Measurements from ENCODE around the gene HOXA11. TPM values are rescaled to one million over a fixed set of nuclear protein-coding genes. Genes with fewer than 3 reads are reported as not detected.
A peak's percentile ranks its signal among the peaks of the same experiment; 100 is the strongest.

Gene HOXA11
- total RNA-seq, 1 donor from 2014 or later = not detected

DNA sequence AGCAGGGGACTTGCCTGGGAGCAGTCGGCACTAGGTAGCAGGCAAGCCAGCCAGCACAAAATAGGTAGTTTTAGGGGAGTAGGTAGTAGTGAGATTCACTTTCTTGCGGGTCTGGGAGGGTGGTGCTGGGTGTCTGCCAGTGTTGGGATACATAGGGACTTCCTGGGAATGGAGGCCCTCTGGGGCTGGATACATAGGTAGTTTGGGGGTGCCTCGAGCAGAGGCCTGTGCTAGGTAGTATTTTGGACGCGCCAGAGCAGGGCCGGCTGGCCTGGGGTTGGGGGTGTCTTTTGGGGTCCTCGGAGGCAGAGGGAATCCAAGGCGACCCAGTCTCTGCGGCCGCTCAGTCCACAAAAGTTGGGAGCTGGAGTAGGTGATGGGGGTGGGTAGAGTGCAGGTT lies 30.7 kb downstream of the HOXA11 start:
- DNase-seq (ENCODE audit: low spot score) = no peak
- intact Hi-C loops (cut with DNase I) = no loop called here

DNA sequence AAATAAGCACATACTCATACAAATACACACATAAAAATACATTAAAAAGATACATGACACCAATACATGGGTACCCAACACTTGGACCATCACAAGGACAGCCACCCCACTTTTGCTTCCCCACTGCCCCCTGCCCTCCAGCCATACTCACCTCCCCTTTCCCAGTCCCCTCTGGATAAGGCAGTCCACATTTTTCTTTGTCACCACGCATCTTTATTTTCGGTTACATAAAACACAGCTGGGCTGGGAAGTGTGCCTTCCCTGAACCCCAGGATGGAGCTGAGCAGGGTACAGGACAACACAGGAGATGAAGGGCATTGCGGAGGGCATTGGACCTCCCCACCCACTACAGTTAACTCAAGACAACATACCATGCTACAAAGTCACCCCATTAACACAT lies 31.5 kb downstream of the HOXA11 start:
- DNase-seq (ENCODE audit: low spot score) = no peak
- intact Hi-C loops (cut with DNase I) = no loop called here

DNA sequence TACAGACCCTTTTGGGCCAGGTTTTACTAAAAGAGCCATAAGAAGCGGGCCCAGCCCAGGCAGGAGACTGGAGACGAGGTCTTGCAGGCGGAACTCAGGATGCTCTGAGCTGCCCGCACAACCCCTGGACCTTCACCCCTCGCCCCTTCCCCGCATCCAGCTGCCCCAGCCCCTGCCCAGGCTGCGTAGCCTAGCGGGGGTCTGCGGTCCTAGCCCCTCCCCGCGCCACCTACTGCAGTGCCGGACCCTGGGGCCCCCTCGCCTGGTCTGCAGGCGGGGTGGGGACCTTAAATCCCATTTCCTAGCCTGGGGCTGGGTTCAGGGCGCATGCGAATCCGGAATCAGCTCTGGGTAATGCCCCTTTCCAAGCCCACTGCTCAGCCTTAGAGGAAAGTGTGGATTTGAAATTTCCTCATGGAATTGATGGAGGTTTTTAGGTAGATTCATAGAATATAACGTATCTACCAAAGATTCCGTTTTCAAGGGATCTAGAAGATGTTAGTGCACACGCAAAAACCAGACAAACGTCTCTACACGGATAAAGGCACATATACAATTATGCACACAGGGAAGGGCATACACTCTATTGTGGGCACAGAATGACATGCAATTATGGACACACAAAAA lies 32.1 kb downstream of the HOXA11 start:
- intact Hi-C loops (cut with DNase I) = no loop called here
- peak; percentile 44 for DNase-seq (ENCODE audit: low spot score)

DNA sequence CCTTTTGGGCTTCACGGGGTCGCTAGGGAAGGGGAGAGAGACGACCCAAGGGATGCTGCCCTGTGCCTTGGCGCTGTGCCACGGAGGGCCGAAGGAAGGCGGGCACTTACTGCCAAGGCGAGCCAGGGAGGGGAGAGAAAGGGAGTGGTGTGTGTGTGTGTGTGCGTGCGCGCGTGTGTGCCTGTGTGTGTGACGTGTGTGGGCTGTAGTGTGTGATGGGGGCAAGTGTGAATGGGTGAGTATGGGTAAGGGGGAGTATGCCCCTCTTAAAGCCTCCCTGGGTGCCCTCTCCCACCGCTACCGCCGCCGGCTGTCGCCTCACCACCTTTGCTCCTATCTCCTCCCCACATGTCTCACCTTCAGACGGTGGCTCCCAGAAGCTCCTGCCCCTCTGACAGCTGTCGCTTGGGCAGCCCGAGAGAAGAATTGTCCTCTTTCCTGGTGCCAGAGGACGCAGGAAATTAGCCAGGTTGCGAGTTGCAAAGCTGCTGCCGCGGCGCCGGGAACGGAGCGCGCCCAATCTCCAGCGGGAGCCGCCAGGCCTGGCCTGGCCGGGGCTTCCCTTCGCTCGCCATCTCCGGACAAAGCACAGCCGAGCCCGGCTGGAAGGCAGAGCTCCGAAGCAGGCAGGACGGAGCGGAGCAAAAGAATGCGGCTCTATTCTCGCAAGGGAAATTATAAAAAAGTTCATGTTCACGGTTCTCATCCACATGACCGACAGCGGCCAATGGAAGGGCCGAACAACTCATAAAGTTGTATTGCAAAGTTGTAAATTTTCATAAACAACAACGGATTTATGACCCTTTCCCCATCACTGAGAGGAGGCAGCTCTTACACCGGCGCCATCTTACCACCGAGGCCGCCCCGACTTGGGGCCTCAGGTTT lies 32.9 kb downstream of the HOXA11 start, which contains the start of gene HOXA3:
HOXA3 (minus strand) TSS at position 653 of the 885 bp plus-strand sequence. CDS start 41,943 bp downstream, outside the sequence.
- intact Hi-C loops (cut with DNase I) = no loop called here
- DNase-seq (ENCODE audit: low spot score) = peak; percentile 41

DNA sequence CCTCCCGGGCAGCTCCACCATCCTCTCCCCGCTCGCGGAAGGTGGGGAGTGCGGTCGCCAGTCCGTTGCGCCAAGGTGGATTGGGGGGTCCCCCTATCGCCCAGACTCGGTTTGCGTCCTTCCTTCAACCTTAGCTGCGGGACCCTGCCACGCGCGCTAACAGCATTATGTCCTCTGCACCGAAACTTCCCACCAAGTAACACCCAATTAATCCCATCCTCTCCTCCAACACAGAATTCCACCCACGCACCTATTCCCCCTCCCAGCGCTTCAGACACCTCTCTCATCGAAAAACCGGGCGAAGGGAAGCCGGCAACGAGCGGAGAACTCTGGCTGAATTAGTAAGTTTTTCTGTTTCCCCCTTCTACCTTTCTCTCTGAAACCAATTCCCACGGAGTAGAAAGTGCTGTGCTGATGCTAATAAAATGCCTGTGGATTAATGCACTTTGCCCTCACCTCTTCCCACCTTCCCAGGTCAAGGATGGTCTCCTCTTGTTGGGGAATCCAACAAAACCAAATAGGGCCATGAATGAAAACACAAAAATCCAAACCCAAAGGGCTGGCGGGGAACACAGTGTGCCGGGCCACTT lies 33.6 kb downstream of the HOXA11 start:
- intact Hi-C loops (cut with DNase I) = no loop called here
- DNase-seq (ENCODE audit: low spot score) = no peak

DNA sequence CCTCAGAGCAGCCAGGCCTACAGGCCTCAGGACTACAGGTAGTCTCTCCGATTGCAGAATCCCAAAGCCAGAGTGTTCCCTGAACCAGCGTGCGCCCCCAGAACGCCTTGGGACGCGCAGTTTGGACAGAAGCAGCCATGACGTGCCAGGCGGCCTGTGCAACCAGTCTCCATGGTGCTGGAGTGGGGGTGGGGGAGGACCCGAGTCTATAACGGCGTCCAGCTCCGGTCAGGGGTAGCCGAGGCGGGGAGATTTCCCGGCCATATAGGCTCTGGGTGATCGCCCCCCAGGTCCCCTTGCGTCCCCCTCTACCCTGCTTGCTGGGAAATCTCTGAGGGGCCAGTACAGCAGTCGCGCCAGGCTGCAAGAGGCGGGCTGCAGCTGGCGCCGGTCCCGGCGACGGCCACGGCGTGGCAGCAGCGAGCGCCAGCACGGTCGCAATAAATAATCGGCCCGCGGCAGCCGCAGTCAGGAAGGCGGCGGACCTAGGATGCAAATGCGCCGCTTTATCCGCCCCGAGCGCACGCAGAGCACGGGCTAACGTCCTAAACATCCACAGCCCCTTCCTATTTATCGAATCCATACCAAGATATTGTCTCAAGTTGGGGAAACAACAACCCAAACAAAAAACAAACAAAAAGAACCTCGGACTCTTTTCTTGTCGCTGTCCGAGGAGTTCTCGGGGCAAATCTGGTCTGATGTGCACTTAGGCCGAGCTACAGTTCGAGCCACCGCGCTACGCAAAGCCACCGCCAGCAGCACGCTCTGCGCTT lies 34.3 kb downstream of the HOXA11 start:
- intact Hi-C loops (cut with DNase I) = no loop called here
- peak; percentile 82 for DNase-seq (ENCODE audit: low spot score)

DNA sequence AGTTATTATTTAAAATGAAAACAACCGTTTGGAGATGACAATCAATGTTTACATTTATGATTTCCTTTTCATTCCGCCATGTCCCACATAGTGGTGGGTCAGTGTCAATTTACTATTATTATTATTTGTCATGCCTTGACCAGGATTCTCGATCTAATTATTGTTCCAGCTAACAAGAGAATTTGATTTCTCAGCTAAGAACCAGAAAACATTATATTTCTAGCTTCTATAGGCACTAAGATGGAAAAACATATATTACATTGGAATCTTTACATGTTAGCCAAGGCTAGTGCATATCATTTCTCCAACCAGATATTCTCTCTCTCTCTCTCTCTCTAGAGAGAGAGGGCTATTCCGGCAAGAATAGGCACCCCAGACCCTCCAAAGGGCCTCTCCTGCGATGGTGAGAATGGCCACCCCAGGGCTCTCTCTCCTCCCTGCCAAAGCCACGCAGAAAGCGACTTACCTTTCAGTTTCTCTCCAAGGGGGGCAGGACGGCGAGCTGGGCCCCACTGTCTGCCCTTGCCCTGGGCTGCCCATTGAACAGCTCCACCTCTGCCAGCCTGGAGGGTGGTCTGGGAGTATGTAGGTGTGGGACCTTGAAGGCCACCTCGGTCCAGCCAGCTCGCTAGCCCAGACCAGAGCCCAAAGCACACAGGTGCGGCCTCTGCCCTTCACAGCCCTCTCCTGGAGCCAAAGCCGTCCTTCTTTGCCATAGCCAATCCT lies 35.0 kb downstream of the HOXA11 start:
- intact Hi-C loops (cut with DNase I) = no loop called here
- no peak for DNase-seq (ENCODE audit: low spot score)

DNA sequence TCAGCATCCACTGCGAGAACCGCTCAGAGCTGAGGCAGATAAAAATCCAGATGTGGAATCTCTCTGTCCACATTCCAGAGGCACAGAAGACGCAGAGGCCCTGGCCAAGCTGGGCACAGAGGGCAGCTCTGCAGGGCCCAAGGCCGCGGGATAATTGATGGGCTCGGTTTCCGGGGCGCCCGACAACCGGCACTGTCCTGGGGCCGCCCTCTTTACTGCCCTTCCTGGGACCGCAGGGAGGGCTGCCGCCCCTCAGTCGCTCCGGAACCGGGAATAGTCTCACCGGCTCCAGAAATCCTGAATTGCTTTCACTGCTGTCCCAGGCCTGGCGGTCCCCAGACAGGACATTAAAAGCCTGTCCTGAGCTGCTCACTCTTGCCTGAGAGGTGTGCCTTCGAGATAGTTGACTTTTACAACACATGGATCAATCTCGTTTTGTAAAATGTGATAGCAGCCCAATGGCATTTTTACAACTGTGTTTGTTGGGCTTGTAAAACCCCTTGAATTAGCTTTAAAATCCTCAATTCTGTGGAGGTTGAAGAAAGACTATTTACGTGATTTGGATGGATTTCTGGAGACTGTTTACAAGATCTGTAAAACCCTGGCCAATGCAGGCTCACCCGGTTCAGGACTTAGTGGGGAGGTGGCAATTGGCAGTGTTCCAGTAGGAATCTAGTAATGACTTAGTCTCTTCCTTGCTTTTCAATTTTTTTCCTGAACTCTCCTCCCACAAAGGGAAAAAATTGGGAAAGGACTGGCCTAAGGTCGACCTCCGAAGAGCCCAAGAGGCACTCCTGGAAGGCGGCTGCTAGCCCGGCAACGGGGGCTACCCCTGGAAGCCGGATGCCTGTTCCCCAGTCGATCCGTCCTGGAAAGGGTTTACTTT lies 36.0 kb downstream of the HOXA11 start:
- peak; percentile 60 for DNase-seq (ENCODE audit: low spot score)
- intact Hi-C loops (cut with DNase I) = no loop called here

DNA sequence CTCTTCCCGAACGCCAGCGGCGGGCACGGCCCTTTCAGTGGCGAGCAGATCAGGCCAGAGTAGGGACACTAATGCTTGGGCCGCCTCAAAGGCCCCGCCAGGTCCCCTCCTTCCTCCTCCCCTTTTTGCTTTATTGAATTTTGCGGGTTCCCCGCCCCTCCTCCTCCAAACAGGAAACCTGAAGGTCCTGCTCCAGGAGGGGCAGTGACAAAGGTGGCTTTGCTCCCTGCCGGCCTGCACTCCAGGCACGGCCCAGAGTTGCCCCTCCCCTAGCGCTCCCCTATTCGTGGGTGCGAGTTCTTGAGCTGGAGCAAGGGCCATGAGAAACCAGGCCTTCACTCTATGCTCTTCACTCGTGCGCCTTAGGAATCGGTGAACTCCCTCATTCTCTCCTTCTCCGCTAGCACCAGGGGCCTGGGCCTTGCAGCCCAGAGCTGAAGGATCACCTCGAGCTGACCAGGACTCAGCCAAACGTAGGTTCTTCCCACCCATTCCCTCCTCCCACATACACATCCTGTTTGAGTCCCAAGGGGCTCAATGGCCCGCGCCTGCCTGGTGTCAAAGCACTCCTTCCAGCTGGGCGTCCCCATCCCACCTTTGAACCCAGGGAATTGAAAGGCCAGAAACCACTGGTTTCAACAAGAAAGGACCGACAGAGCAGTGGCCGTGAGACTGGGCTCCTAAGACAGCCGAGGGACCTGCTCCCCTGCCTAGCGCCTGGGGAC lies 36.8 kb downstream of the HOXA11 start:
- intact Hi-C loops (cut with DNase I) = no loop called here
- peak; percentile 54 for DNase-seq (ENCODE audit: low spot score)

DNA sequence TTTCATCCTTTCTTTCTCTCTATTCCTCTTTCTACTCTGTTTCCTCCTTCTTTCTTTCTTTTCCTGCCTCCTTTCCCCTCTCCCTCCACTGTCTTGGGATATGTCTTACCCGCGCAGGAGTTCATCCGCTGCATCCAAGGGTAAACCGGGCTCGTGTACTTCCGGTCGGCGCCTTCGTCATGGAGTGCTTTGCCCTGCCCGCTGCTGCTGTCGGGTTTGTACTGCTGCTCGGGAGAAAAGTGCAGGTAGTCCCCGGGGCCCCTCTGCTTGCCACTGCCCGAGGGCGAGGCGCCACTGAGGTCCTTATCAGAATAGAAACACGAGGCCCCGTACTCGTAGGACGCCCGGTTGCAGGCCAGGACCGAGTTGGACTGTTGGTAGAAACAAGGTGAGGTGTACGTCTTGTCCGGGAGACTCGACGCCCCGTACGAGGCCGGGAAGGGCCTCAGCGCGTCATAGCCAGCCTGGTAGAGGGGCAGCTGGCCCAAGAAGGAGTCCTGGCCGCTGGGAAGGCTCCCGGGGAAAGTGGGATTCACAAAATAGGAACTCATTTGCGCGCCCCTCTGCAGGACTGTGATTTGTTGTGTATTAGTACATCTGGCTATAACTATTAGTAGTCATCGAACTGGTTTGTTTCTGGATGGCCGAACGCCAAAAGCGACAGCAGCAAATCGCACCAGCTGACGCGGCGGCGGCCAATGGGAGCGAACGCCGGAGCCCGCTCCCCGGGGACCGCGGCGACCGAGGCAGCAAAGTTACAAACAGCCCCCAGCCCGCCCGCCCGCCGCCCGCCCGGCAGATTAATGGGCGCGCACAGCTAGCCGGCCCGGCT lies 37.6 kb downstream of the HOXA11 start, which contains the start of gene HOXA6:
HOXA6 (minus strand) TSS at position 576 of the 832 bp plus-strand sequence; CDS start at position 551, 25 bp downstream.
- intact Hi-C loops (cut with DNase I) = no loop called here
- peak; percentile 74 for DNase-seq (ENCODE audit: low spot score)

DNA sequence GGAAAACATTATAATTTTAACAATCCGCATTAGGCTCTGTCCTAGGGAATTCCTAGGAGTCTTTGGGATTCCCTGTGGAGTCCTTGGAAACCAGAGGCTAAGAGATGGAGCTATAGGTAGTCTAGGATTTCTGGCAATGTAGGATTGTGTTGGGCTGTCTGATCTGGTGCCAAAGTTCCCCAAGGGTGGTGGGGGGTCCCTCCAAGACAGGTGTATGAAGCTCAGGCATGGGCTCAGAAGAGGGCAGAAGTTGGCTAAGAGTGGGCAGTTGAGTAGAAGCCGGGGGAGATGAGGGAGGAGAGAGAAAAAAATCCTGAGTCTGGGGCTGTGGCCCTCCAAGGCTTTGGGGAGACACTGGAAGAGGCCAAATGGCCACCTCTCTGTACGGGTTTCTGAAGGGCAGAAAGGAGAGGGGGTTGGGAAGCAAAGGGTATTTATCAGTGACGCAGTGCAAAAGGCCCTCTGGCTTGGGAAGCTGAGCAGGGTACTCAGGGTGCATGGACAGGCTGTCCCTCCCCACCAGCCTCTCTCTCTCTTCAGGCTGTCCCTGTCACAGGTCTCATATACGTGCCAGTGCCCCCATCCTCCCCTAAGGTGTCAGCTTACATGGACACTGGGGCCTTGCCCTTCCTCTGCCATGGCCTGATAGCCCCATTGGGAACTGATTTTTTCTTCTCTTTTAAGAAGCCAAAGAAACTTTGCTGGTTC lies 38.4 kb downstream of the HOXA11 start:
- intact Hi-C loops (cut with DNase I) = no loop called here
- peak; percentile 53 for DNase-seq (ENCODE audit: low spot score)

DNA sequence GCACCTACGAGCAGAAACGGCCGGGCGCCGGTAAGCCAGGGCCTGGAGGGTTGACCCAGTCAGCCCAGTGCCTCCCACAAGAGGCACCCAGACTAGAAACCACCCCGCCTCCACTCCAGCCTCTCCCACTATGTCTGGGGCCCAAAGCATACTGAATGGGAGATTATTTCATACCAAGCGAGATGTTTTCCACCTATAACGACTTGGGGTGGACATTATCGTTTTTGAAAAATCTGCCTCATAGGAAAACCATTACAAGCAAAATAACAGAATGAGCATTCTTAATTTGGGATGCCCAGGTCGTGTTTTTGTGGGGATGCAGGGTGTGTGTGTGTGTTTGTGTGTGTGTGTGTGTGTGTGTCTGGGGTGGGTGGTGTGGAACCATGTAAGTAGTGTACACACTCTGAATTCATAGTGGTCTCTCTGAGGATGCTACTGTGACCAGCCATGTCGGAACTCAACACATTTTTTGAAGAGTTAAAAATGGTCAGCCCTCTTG lies 39.1 kb downstream of the HOXA11 start:
- intact Hi-C loops (cut with DNase I) = no loop called here
- DNase-seq (ENCODE audit: low spot score) = peak; percentile 59

DNA sequence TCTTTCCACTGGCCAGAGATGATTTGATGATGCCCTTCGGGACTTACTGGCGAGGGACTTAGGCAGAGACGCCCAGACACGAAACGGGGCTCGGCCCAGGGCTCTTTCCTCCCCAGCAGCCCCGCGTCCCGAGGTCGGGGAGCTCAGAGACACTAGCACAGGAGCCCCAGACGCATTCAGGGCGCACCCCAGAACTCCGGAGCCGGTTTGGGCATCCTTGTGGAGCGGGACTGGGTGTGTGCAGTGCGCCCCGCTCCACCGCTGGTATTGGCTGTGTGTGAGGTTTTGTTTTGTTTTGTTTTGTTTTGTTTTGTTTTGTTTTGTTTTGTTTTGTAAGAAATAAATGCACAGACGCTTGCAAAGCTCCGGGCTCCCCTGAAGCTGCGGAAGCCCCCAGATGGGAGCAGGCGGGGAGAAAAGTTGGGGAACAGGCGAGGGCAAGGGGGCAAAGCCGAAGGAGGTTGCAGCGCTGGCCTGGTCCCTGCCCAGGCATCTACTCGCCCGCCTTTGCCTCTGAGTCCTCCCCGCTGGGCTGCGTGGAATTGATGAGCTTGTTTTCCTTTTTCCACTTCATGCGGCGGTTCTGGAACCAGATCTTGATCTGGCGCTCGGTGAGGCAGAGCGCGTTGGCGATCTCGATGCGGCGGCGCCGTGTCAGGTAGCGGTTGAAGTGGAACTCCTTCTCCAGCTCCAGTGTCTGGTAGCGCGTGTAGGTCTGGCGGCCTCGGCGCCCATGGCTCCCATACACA lies 39.7 kb downstream of the HOXA11 start:
- intact Hi-C loops (cut with DNase I) = no loop called here
- DNase-seq (ENCODE audit: low spot score) = peak; percentile 47

DNA sequence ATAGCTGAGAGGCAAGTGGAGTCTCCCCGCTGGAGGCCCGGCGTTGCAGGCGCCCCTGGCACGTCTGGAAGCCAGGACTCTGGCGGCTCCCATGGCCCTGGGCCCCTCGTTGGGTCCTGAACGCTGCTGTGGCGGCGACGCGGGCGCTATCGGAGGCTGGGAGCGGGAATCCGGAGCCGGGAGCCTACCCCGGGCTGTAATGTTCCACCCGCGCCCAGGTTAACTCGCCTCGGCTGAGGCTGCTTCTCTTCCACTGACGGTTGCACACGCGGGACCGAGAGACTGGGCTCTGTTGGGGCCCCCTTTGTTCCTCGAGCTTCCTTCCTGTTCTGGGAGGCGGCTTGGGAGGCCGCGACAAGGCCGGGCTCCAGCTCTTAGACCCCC lies 40.3 kb downstream of the HOXA11 start:
- peak; percentile 47 for DNase-seq (ENCODE audit: low spot score)
- intact Hi-C loops (cut with DNase I) = no loop called here
